HCT116 (cell line): ENCODE measurements around the gene TBX15. TPM values are rescaled to one million over a fixed set of nuclear protein-coding genes. Genes with fewer than 3 reads are reported as not detected.

Source experiments
- ATAC-seq: fragments of 200-7000 bp; cut with Tn5 transposase; 2 replicates; pipeline ENCODE4 v1.9.1; 2020; ENCODE audit warnings: mild to moderate bottlenecking, moderate library complexity
- BruUV-seq: library from RNA; stranded (reverse); fragments of 400-500 nt; replicated peaks from 2 replicates; lab custom pipeline; 2021; lab: Mats Ljungman, UMichigan
- CTCF ChIA-PET: fragments of 300-600 bp; sonication (Branson Sonifier 250); formaldehyde crosslinking; loops from one replicate; lab custom pipeline; 2021; ENCODE audit warnings: antibody characterized with exemption; lab: Charles Lee
- POLR2A ChIA-PET: fragments of 300-600, 350-600 bp; sonication (Branson Sonifier 250); formaldehyde crosslinking; loops from one replicate; lab custom pipeline; 2021; ENCODE audit warnings: antibody characterized with exemption; lab: Charles Lee
- RAD21 ChIA-PET, 2 experiments: fragments of 300-600 bp; sonication (Branson Sonifier 250); formaldehyde crosslinking; loops; one replicate each; lab custom pipeline; 2023; ENCODE audit warnings: low total read pairs in 2 of 2; ENCODE audit not compliant: uncharacterized antibody in 2 of 2, unreplicated experiment in 2 of 2, low non-redundant PET in 1 of 2; lab: Charles Lee
- DNase-seq: peaks from one replicate; pipeline ENCODE4 v3.0.0-alpha.2; 2010; ENCODE audit warnings: low read depth, low spot score
- H2AFZ ChIP-seq: fragments of 200-600 bp; shearing (Covaris generic), sonication (generic); 2 replicates; pipeline ENCODE4 v1.6.1; 2017; ENCODE audit warnings: low read depth, mixed run types, mixed read lengths, antibody characterized with exemption, low read length; ENCODE audit not compliant: poor library complexity, severe bottlenecking
- H3K27ac ChIP-seq: 2 replicates; pipeline ENCODE4 v1.5.1; 2012; ENCODE audit warnings: low read depth, low read length
- H3K27me3 ChIP-seq: fragments of 200-600 bp; sonication (generic); 2 replicates; pipeline ENCODE4 v1.6.1; 2016; ENCODE audit warnings: mixed run types, low read length, mixed read lengths; ENCODE audit not compliant: insufficient read depth
- H3K36me3 ChIP-seq, 2 experiments: fragments of 200-500 bp in 1 of 2; fragments of 200-600 bp in 1 of 2; sonication (Bioruptor generic) in 1 of 2; sonication (generic) in 1 of 2; 2 replicates each; pipeline versions ENCODE4 v1.5.1 to v1.6.1; 2014 to 2016; ENCODE audit warnings: low read length in 2 of 2, inconsistent platforms in 1 of 2, mixed read lengths in 1 of 2, mixed run types in 1 of 2; ENCODE audit not compliant: insufficient read depth in 2 of 2, control insufficient read depth in 1 of 2
- H3K4me1 ChIP-seq, 2 experiments: fragments of 200-600 bp in 1 of 2; sonication (generic) in 1 of 2; 2 replicates each; pipeline versions ENCODE4 v1.5.1 to v1.6.1; 2012 to 2017; ENCODE audit warnings: low read length in 2 of 2, inconsistent platforms in 1 of 2, mild to moderate bottlenecking in 1 of 2, mixed read lengths in 1 of 2, mixed run types in 1 of 2, moderate library complexity in 1 of 2; ENCODE audit not compliant: insufficient read depth in 2 of 2, control insufficient read depth in 1 of 2
- H3K4me2 ChIP-seq: fragments of 200-600 bp; sonication (generic); 2 replicates; pipeline ENCODE4 v1.6.1; 2017; ENCODE audit warnings: mixed run types, low read length, mixed read lengths
- H3K4me3 ChIP-seq, 2 experiments: fragments of 200-600 bp in 1 of 2; sonication (generic) in 1 of 2; replicated peaks in 1 of 2; 2 replicates each; pipeline ENCODE4 v1.5.1; 2011 to 2016; ENCODE audit warnings: low read length in 2 of 2, control low read depth in 1 of 2, low read depth in 1 of 2, mild to moderate bottlenecking in 1 of 2, mixed read lengths in 1 of 2, mixed run types in 1 of 2
- H3K79me2 ChIP-seq: fragments of 200-600 bp; sonication (generic); 2 replicates; pipeline ENCODE4 v1.6.1; 2017; ENCODE audit warnings: mild to moderate bottlenecking, mixed run types, low read length, moderate library complexity, mixed read lengths; ENCODE audit not compliant: insufficient read depth
- H3K9ac ChIP-seq: fragments of 200-600 bp; sonication (generic); 2 replicates; pipeline ENCODE4 v1.6.1; 2016; ENCODE audit warnings: low read length, mixed read lengths
- H3K9me2 ChIP-seq: fragments of 200-600 bp; sonication (generic), shearing (Covaris generic); 2 replicates; pipeline ENCODE4 v1.6.1; 2017; ENCODE audit warnings: mixed run types, mild to moderate bottlenecking, moderate library complexity; ENCODE audit not compliant: insufficient read depth
- H3K9me3 ChIP-seq, 2 experiments: fragments of 200-500 bp in 1 of 2; fragments of 200-600 bp in 1 of 2; sonication (Bioruptor generic) in 1 of 2; sonication (generic) in 1 of 2; 2 replicates each; pipeline ENCODE4 v1.6.1; 2014 to 2017; ENCODE audit warnings: low read length in 2 of 2, mixed read lengths in 2 of 2, inconsistent platforms in 1 of 2, low read depth in 1 of 2, mild to moderate bottlenecking in 1 of 2, mixed run types in 1 of 2, moderate library complexity in 1 of 2; ENCODE audit not compliant: control insufficient read depth in 1 of 2, insufficient read depth in 1 of 2
- H4K20me1 ChIP-seq: fragments of 200-600 bp; sonication (generic), shearing (Covaris generic); 2 replicates; pipeline ENCODE4 v1.6.1; 2017; ENCODE audit warnings: mixed run types, mild to moderate bottlenecking, moderate library complexity; ENCODE audit not compliant: insufficient read depth
- ATF3 ChIP-seq: IDR thresholded peaks from 2 replicates; pipeline ENCODE4 v1.6.1; 2012
- CBX3 ChIP-seq: IDR thresholded peaks from 2 replicates; pipeline ENCODE4 v1.6.1; 2012; ENCODE audit warnings: low read depth
- CEBPB ChIP-seq: IDR thresholded peaks from 2 replicates; pipeline ENCODE4 v1.6.1; 2012; ENCODE audit warnings: low read depth
- CTCF ChIP-seq, 3 experiments: fragments of 200-600 bp in 1 of 3; sonication (generic) in 1 of 3; IDR thresholded peaks in 2 of 3; conservative IDR thresholded peaks in 1 of 3; 2 replicates each; pipeline ENCODE4 v1.5.1; 2012 to 2017; ENCODE audit warnings: low read depth in 2 of 3, low read length in 2 of 3, antibody characterized with exemption in 1 of 3, borderline replicate concordance in 1 of 3, control low read depth in 1 of 3, mild to moderate bottlenecking in 1 of 3, mixed read lengths in 1 of 3, mixed run types in 1 of 3, moderate library complexity in 1 of 3; ENCODE audit not compliant: insufficient read depth in 1 of 3
- EGR1 ChIP-seq: IDR thresholded peaks from 2 replicates; pipeline ENCODE4 v1.6.1; 2012; ENCODE audit warnings: low read depth
- ELF1 ChIP-seq: IDR thresholded peaks from 2 replicates; pipeline ENCODE4 v1.6.1; 2012; ENCODE audit warnings: low read depth, borderline replicate concordance
- EZH2phosphoT487 ChIP-seq: fragments of 200-600 bp; IDR thresholded peaks from 2 replicates; pipeline ENCODE4 v1.6.1; 2018; ENCODE audit warnings: antibody characterized with exemption, borderline replicate concordance
- FOSL1 ChIP-seq: IDR thresholded peaks from 2 replicates; pipeline ENCODE4 v1.6.1; 2012; ENCODE audit warnings: low read depth
- MAX ChIP-seq: IDR thresholded peaks from 2 replicates; pipeline ENCODE4 v1.6.1; 2012
- SIN3A ChIP-seq: IDR thresholded peaks from 2 replicates; pipeline ENCODE4 v1.6.1; 2012; ENCODE audit warnings: low read depth
- SP1 ChIP-seq: IDR thresholded peaks from 2 replicates; pipeline ENCODE4 v1.6.1; 2012; ENCODE audit warnings: low read depth
- TCF7L2 ChIP-seq: IDR thresholded peaks from 2 replicates; pipeline ENCODE4 v1.7.0; 2011; ENCODE audit warnings: borderline replicate concordance, inconsistent platforms; ENCODE audit not compliant: insufficient read depth, insufficient read length; ENCODE audit errors: extremely low read depth
- ZBTB33 ChIP-seq: IDR thresholded peaks from 2 replicates; pipeline ENCODE4 v1.6.1; 2011; ENCODE audit warnings: mild to moderate bottlenecking, low read length, moderate library complexity; ENCODE audit not compliant: insufficient replicate concordance; ENCODE audit errors: extremely low read depth
- ZFX ChIP-seq: fragments of 450-650 bp; IDR thresholded peaks from 2 replicates; pipeline ENCODE4 v1.6.1; 2017
- intact Hi-C: fragments of 100-400 bp; cut with micrococcal nuclease; formaldehyde crosslinking; loops from 2 replicates; pipeline ENCODE4 v1.10.0; 2022
- total RNA-seq: library from RNA; stranded (reverse); gene quantifications from one replicate; pipeline ENCODE4 v1.2.1, GENCODE V29; 2021; ENCODE audit not compliant: unreplicated experiment

The TBX15 gene
- total RNA-seq, 1 experiment from 2014 or later = not detected

- ChIA-PET POLR2A (no interaction called here), CTCF (no interaction called here)
- H3K4me1 ChIP-seq = peaks cover 2 to 10% of the 10 kb centered on the region in 2 experiments; a peak in 2 of 4 replicates
- H3K36me3 ChIP-seq = no peaks in the 10 kb centered on the region
- DNase-seq = peak; percentile 23
- no peaks in the 10 kb centered on the region for H3K9me3 ChIP-seq
- peak; percentile 57 for ATAC-seq
- H2AFZ ChIP-seq = peak overlapping the region; percentile 22
- BruUV-seq = no TSS peak
- no peaks in the 10 kb centered on the region for H3K9me2 ChIP-seq
- H3K9ac ChIP-seq = no peak overlapping the region
- H3K4me3 ChIP-seq = no peak overlapping the region
- TF ChIP-seq TCF7L2 (no peak), FOSL1 (peak; percentile 23; the same call in 1 of the 2 replicates), CEBPB (peak; percentile 78), ZFX (no peak)
- TF ChIP-seq, all 23 proteins: peak for 2
- Histone ChIP-seq H4K20me1 (no peaks in the 10 kb centered on the region), H3K27ac (no peak overlapping the region), H3K4me2 (peak overlapping the region; percentile 52), H3K27me3 (no peaks in the 10 kb centered on the region), H3K79me2 (no peaks in the 10 kb centered on the region)
- RAD21 ChIA-PET = no interaction called here
- intact Hi-C loops = no loop called here
Measured at GRCh38 chr1:119002028-119002686, 14.0 kb upstream of the TBX15 start.

GRCh38 chr1:119001181-119002027, 13.3 kb upstream of the TBX15 start:
- Histone ChIP-seq H3K27ac (no peak overlapping the region), H3K4me1 (peaks cover 2 to 10% of the 10 kb centered on the region in 2 experiments; a peak in 2 of 4 replicates), H4K20me1 (no peaks in the 10 kb centered on the region), H3K9ac (no peak overlapping the region), H2AFZ (peak overlapping the region; percentile 22), H3K9me2 (no peaks in the 10 kb centered on the region), H3K9me3 (no peaks in the 10 kb centered on the region), H3K27me3 (no peaks in the 10 kb centered on the region), H3K79me2 (no peaks in the 10 kb centered on the region), H3K4me3 (no peak overlapping the region), H3K4me2 (peak overlapping the region; percentile 52), H3K36me3 (no peaks in the 10 kb centered on the region)
- ChIA-PET RAD21 (no interaction called here), CTCF (no interaction called here), POLR2A (no interaction called here)
- DNase-seq (no peak), ATAC-seq (peak; percentile 40)
- no TSS peak for BruUV-seq
- intact Hi-C loops = no loop called here
- TF ChIP-seq ZFX (no peak), MAX (no peak), SP1 (no peak), SIN3A (no peak), ZBTB33 (no peak), ELF1 (no peak), ATF3 (no peak), EZH2phosphoT487 (no peak), EGR1 (no peak), CTCF (IDR thresholded peaks at IDR 0.05 in 2 of 3, conservative IDR thresholded peaks at IDR 0.05 in 1 of 3; ENCODE audit: borderline replicate concordance in 1 of 3, insufficient read depth in 1 of 3, low read depth in 2 of 3, low read length in 2 of 3) (no peak), CBX3 (no peak)
